ENCODE results near the gene ATG14.
"Not testable (repeated sequence)": the region's sequence is repeated elsewhere in the genome, so short reads cannot be mapped to it uniquely, and the experiment has no call there.

Gene ATG14

GRCh38 chr14:55383541-55384140 is 28.0 kb downstream of the ATG14 start:
- no peak for FAIRE-seq

DNA sequence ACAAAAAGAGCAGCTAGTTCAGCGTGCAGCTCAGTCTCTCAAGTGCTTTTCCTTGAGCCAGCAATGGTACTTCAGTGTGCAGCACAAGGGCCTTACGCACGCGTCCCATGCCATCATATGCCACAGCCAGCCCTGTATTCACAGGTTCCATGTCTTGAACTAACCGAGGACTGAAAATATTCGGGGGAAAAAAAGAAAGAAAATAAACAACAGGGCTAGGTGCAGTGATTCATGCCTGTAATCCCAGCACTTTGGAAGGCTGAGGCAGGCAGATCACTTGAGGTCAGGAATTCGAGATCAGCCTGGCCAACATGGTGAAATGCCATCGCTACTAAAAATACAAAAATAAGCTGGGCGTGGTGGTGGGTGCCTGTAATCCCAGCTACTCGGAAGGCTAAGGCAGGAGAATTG is 28.6 kb downstream of the ATG14 start:
- FAIRE-seq, result not testable (repeated sequence)

GRCh38 chr14:55382483-55382882 is 29.1 kb downstream of the ATG14 start:
- FAIRE-seq, result no peak

DNA sequence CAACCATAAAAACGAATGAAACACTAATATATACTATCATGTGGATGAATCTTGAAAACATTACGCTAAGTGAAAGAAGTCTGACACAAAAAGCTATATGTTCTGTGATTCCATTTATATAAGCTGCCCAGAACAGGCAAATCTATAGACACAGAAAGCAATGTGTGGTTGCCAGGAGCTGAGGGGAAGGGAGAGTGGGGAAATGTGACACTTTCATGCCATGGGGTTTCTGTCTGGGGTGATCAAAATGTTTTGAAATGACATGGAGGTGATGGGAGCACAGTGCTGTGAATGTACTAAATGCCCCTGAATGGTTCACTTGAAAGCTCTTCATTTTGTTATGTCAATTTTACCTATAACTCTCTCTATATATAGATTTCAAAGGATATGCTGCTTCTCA is 30.1 kb downstream of the ATG14 start:
- FAIRE-seq, result no peak

DNA sequence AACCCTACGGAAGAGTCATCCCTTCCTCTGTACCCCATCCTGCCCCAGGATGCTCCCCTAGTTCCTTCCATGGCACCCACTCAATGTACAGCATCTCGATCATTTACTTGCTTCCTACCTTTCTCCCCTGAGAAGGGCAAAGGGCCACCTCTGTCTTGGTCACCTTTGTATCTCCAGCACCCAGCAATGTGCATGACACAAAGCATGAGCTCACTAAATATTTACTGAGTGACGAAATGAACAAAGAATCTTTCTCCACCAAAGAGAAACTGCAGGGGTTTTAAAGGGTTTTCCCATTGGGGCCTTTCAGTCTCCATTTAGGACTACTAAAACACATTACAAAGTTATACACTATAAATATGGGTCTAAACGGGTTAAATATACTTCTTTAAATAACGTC is 30.6 kb downstream of the ATG14 start:
- FAIRE-seq, result no peak

- FAIRE-seq, result no peak
Observed at GRCh38 chr14:55377236-55377635, 34.4 kb downstream of the ATG14 start.

DNA sequence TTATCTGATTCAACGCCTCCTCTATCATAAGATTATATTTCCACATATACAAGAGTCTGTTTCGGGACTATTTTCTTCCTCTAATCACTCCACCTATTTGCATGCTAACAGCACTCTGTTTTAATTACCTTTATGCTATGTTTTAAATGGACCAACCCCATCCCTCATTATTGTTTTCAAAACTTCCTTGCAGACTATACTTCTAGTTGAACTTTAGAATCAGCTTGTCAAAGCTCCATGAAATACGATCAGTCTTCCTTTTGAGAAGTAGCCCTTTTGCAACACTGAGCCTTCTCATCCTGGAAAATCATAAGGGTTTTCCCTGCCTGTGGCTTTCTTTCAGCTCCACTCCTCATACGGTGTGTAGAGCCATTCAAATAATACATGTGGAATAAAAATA is 36.9 kb downstream of the ATG14 start:
- FAIRE-seq, result no peak

DNA sequence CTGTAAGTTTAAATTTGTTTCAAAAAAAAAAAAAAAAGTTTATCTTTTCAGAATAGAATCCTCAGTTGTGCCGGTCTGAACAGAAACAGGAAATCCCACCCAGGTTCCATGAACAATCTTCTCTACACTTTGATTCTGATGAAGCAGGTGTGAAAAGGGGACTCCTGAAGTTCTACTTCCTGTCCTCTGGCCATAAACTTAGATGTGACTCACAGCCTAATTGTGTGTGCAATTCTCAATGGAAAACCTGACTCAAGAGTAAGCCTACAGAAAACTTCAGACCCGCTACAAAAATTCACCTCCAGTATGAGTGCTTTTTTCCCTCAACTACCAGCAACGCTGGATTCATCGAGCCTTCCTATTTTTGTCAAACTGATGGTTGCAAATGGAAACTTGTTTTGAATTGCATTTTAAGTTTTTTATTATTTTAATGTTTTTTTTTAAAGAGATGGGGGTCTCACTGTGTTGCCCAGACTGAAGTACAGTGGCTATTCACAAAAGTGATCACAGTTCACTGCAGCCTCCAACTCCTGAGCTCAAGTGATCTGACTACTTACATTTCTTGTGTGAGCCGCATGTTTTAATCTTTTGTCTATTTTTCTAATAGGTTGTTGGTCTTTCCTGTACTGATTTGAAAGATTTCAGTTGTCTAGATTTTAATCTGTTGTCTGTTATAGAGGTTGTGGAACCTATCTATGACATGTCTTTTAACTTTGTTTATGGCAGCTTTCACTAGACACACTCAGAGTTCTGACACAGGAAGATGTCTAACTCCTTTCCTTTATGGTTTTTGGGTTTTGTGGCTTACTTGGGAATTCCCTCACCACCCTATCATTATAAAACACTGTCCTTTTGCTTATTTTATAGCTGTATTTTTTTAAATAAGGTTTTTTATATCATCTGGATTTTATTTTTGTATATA is 37.6 kb downstream of the ATG14 start:
- FAIRE-seq, result no peak

GRCh38 chr14:55372825-55373224 is 38.8 kb downstream of the ATG14 start:
- FAIRE-seq, result no peak

DNA sequence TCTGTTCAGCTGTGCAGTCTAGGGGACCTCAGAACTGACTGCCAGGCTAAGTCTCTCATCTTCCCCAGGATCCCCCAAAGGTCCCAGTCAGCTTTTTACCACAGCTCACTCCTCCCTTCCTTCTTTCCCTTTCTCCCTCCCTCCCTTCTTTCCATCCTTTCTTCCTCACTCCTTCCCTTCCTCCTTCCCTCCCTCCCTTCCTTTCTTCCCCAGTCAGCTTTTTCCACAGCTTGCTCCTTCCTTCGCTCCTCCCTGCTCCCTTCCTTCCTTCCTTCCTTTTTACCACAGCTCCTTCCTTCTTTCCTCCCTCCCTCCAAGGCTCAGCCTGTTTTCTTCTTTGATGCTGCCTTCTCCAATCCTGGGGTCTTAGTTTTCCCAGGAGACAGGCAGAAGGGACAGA is 39.2 kb downstream of the ATG14 start:
- FAIRE-seq, result no peak

- no peak for FAIRE-seq
Observed at GRCh38 chr14:55370883-55371455, 40.7 kb downstream of the ATG14 start.

GRCh38 chr14:55366271-55366670 is 45.4 kb downstream of the ATG14 start:
- FAIRE-seq, result no peak

GRCh38 chr14:55361190-55361589 is 50.4 kb downstream of the ATG14 start:
- no peak for FAIRE-seq

DNA sequence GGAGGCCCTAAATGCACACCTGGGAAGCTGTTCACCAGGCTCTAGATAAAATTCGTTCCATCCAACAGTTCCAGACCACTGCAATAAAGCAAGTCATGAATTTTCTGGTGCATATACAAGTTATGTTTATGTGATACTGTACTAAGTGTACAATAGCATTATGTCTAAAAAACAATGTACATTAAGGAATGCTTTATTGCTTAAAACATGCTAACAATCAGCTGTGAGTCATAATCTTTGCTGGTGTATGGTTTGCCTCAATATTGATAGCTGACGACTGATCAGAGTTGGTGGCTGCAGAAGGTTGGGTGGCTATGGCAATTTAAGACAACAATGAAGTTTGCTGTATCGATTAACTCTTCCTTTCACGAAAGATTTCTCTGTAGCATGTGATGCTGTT is 52.3 kb downstream of the ATG14 start:
- no peak for FAIRE-seq

DNA sequence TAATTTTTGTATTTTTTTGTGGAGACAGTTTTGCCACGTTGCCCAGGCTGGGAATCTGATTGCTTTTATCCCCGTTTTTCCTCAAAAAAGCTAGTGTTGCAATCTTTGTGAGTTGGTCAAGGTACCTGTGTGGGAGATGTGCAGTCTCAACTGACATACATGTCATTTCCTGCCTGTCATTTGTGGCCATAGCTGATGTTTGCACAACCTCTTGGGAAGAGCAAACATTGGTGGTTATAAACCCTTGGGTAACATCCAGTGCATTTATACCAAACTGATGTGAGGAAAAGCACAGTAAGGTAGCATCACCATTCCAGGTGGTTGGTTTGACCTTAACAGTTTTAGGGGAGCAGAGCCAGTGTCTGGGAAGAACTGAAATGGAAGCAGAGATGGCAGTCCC is 54.7 kb downstream of the ATG14 start:
- FAIRE-seq, result no peak

- no peak for FAIRE-seq
Observed at GRCh38 chr14:55355922-55356321, 55.7 kb downstream of the ATG14 start.

GRCh38 chr14:55354500-55354899 is 57.1 kb downstream of the ATG14 start:
- no peak for FAIRE-seq

DNA sequence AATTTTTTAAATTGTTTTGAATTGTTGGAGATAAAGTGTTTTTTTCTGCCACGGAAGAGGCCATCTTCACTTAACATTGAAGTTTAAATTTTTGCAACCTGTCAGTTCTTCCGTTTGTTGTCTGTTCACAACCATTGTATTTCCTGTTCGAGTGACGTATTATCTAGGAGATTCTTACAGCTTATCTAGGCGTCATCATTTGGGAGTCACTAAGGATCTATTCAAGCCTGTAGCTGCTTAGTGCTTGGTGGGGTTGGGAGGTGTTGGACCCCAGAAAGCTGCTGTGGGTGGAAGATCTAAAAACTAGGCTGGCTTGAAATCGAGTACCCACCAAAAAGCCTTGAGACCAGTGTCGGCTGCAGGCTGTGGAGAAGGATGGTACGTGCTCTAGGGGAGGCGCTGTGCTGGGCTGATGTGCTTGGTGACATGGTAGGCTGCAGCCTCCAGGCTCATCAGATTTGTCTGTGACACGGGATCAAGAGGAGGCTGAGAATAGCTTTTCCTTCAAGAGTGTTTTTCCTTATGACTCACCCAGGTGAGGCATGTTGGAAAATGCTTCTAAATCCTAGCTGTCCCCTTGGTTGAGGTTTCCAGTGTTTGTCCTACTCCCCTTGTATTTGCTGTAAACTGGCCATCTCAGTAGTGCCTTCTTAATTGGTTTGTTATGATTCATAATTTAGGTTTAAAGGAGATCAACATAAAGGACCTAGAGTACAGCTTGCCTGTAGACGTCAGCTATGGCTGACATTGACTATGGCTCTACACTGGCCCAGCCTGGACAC is 57.8 kb downstream of the ATG14 start:
- FAIRE-seq, result no peak

DNA sequence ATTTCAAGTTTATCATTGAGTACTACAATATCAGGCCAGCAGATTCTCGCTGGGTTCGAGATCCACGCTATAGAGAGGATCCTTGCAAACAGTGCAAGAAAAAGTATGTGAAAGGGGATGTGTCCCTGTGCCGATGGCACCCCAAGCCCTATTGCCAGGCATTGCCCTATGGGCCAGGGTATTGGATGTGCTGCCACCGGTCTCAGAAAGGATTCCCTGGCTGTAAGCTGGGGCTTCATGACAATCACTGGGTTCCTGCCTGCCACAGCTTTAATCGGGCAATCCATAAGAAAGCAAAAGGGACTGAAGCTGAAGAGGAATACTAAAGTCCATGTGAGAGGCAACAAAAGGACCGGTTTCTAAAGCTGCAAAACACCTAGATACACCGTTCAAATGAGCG is 59.4 kb downstream of the ATG14 start:
- FAIRE-seq, result no peak

DNA sequence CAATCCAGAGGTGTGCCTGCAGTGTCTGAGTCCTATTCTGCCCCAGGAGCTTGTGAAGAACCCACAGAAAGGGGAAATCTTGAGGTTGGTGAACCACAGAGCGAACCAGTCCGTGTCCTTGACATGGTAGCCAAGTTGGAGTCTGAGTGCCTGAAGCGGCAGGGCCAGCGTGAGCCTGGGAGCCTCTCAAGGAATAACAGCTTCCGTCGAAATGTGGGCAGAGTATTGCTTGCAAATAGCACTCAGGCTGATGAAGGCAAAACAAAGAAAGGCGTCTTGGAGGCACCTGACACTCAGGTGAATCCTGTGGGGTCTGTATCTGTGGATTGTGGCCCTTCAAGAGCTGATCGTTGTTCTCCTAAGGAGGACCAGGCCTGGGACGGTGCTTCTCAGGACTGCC is 60.5 kb downstream of the ATG14 start:
- no peak for FAIRE-seq

GRCh38 chr14:55350461-55350860 is 61.2 kb downstream of the ATG14 start:
- FAIRE-seq, result no peak

DNA sequence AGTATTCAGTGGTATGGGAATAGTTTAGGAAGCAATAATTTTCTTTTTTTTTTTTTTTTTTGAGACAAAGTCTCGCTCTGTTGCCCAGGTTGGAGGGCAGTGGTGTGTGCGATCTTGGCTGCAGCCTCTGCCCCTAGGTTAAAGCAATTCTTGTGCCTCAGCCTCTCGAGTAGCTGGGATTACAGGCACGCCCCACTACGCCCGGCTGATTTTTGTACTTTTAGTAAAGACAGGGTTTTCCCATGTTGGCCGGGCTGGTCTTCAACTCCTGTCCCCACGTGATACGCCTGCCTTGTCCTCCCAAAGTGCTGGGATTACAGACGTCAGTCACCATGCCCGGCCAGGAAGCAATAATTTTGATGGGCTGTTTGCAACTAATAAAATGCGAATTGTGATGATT is 62.1 kb downstream of the ATG14 start:
- no peak for FAIRE-seq

GRCh38 chr14:55348766-55349453 is 62.7 kb downstream of the ATG14 start:
- no peak for FAIRE-seq

Data from TTC549 (cell line).